ENCODE results near the gene PILRA.
"Not testable (repeated sequence)": the region's sequence is repeated elsewhere in the genome, so short reads cannot be mapped to it uniquely, and the experiment has no call there.

GRCh38 chr7:100382234-100382853, 9.1 kb downstream of the PILRA start:
- TF ChIP-seq EZH2 (IDR thresholded peaks at IDR 0.05; ENCODE audit: insufficient read depth, poor library complexity, severe bottlenecking); EZH2phosphoT487 (IDR thresholded peaks at IDR 0.05; ENCODE audit: insufficient read depth, low read depth): not testable (repeated sequence)
